COLO668 (cell line): Measurements from ENCODE around the gene ECT2.
"Not testable (repeated sequence)": the region's sequence is repeated elsewhere in the genome, so short reads cannot be mapped to it uniquely, and the experiment has no call there.

Experiments used
- DNase-seq: peaks from one replicate; lab custom pipeline; 2025; ENCODE audit not compliant: unreplicated experiment; lab: John Stamatoyannopoulos, UW

The ECT2 gene

DNA sequence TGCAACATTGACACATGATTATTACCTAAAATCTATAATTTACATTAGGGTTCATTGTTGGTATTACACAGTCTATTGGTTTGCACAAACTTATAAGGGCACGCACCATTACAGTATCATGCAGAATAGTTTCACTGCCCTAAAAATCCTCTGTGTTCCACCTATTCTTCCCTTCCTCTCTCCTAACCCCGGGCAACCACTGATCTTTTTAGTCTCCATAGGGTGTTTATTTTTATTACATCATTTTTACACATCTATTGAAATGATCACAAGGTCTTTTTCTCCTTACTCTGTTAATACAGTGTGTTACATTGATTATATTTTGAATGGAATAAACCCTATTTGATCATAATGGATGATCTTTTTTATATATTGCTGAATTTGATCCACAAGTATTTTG, 15.5 kb upstream of the ECT2 start:
- DNase-seq, result no peak

DNA sequence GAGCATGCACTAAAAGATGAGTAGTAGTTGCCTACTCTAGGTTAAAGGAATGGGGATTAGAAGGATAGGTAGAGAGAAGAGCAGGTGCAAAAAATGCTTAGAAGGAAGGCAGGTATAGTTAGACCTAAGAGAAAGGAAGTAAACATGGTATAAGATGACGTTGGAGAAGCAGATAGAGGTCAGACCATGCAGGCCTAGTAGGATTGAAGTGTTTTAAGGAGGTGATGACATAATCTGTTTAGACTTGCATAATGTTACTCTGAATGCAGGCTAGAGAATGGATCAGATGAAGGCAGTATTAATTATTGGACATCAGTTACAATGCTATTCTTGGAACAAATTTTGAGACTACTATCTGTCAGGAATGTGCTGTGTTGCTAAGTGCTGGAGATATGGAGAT, 11.1 kb upstream of the ECT2 start:
- no peak for DNase-seq

GRCh38 chr3:172746475-172746874, 4.1 kb upstream of the ECT2 start:
- no peak for DNase-seq

DNA sequence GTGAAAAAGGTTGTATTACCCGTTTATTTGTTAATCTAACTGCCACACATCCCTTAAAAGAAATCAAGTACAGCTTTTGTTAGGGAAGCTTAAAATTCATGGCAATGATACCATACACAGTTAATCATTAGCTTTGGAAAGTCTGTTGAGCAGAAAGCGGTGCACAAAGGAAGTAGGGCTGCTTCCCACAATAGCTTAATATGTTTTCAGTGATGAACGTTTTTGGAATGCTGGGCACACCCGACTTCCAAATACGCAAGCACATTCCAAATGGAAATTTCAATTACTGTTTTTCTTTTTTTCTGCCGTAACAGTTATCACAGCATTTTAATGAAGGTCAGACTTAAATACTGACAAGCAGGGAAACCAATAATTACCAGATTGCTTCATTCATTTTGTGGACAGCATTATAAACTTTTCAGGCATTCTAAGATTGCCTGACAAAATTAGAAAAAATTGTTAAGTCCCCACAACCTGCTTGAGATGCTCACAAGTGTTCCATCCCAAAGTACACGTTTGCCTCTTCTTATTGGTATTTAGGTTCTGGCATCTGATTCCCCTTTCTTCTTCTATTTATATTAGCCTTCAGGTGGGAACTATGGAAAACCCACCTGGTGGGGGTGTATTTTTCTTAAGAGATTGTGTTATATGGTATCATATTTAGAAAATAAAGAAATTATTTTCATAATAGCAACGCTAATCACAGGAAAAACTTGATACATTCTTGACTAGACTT, 1.1 kb upstream of the ECT2 start:
- peak; percentile 24 for DNase-seq

DNA sequence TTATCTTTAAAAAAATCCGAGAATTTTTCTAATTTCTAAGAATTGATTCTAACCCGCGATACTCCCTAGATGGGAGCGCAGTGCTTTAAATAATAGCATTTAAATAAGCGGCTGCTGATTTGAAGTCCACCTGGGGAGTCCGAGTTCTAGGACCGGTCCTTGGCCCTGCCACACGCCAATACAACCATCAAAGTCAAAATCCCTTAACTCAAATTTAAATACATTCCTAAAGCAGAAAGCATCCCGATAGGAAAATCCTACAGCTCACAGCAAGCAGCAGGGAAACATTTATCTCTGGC, 508 bp upstream of the ECT2 start:
- DNase-seq, result peak; percentile 20

GRCh38 chr3:172751175-172751704, 714 bp downstream of the ECT2 start:
- DNase-seq, result peak; percentile 26

GRCh38 chr3:172752651-172753050, 2.1 kb downstream of the ECT2 start:
- DNase-seq, result no peak

GRCh38 chr3:172753125-172753524, 2.6 kb downstream of the ECT2 start:
- DNase-seq, result no peak

GRCh38 chr3:172760416-172760815, 9.9 kb downstream of the ECT2 start:
- not testable (repeated sequence) for DNase-seq

- no peak for DNase-seq
Measured at GRCh38 chr3:172766241-172766640, 15.7 kb downstream of the ECT2 start.

- no peak for DNase-seq
Measured at GRCh38 chr3:172766718-172767405, 16.3 kb downstream of the ECT2 start.

- no peak for DNase-seq
Measured at GRCh38 chr3:172770382-172770781, 19.9 kb downstream of the ECT2 start.

GRCh38 chr3:172771672-172772071, 21.1 kb downstream of the ECT2 start:
- DNase-seq, result no peak

DNA sequence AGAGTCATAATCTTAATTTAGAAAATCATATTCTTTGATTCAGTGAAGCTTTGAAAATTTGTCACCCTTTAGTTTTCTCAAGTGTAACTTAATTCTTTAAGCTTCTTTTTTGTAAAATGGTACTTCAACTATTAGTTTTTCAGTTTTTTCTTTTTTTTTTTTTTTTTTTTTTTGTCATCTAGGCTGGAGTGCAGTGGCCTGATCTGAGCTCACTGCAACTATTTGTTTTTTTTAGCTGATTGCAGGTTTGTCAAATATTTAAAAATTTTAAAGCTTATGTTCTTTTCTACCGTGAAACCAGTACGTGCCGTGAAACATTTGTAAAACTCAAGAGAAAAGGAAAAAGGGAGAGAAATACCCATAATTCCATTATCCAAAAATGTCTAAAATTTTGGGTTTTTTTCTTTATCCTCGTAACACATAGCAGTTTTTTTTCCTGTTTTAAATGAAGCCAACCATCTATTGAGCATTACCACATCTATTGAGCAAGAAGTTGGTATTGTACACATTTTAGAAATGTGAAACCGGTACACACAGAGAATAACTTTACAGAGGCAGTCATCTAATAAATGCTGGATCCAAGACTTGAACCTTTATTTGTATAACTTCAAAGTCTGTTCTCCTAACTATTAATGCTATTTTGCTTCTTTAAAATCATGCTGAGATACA, 25.7 kb downstream of the ECT2 start:
- no peak for DNase-seq

GRCh38 chr3:172777901-172778300, 27.4 kb downstream of the ECT2 start:
- no peak for DNase-seq

DNA sequence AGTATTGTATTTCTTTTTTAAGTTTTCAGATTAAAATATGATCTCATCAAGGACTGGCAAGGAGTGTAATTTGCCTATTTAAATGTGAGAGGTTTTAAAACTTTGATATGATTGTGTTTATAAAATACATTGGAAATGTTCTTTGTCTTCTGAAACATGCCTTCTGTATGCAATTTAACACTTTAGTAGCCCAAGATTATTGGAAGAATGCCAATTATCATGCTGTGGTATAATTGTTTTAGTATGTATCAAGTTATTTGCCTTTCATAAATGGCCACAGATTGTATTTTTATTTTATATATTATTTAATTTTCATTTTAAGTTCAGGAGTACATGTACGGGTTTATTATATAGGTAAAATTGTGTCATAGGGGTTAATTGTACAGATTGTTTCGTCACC, 31.7 kb downstream of the ECT2 start:
- no peak for DNase-seq

DNA sequence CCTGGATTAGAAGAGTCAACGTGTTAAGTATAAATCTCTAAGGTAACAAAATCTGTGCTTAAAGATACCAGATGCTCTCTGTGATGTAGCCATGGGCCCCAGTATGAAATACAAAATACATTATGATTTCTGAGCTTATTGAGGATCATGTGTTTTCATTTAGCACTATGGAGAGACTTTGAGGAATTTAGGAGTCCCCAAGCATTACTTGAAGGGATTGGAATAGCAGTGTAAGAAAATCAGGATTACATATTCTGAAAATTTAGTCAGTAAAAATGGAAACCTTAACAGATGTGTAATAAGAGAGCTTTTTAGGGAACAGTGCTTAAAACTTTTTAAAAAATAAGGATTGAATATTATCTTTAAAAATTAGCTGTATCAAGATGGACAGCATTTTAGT, 35.5 kb downstream of the ECT2 start:
- no peak for DNase-seq

- no peak for DNase-seq
Measured at GRCh38 chr3:172787019-172787418, 36.5 kb downstream of the ECT2 start.

GRCh38 chr3:172787746-172788145, 37.2 kb downstream of the ECT2 start:
- no peak for DNase-seq

DNA sequence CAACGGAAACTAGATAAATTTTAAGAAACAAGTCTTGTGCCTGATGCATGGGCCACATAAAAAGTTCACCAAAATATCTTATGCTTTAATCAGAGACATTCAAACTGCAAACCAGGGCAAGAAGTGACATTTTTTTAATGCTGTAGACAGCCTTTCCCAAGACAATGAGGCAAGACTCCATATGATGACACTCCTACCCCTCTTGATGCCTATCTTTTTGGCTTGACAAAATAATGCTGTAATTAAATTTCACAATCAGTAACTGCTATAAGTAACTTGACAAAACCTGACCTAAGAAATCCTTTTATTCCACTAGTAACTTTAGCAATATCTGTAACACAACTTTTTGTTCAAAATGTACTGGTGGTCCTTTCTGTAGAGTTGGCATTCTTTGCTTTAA, 48.7 kb downstream of the ECT2 start:
- DNase-seq, result no peak

DNA sequence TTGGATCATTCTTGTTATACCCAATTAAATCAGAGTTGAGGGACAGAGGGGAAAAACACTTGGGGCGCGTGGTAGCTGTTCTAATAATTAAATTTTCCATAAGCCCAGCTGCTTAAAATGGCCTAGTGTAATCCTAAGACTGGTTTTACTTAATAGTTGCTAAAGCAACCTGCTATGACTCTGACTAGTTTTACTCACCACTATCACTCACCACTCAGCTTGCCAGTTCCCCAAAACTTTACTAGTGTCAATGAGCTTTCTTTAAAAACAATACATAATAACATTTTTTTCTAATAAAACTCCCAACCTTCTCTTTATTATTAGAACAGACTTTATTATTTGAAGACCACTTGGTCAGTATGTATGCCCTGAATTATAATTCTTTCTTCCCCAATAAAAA, 49.6 kb downstream of the ECT2 start:
- DNase-seq, result no peak

DNA sequence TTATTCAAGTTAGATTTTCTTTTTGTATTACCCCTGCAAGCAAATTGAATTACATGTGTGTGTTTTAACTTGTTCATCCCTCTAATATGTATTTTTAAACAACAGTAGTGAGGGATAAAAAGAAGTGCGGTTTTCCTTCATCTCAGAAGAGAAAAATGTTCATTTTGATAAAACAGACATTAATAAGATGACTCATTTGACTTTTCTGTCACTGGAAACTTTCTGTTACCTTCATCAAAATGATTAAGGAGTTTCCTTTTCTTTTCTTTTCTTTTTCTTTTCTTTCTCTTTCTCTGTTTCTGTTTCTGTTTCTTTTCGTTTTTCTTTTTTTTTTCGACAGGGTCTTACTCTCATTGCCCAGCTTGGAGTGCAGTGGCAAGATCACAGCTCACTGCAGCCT, 53.0 kb downstream of the ECT2 start:
- no peak for DNase-seq
